ENCODE measurements around the gene NUP93. TPM values are rescaled to one million over a fixed set of nuclear protein-coding genes. Genes with fewer than 3 reads are reported as not detected.

NUP93 gene
- polyA plus RNA-seq, 1 of the 3 experiments (the other 2 are of a cell fraction): 43.1 TPM

DNA sequence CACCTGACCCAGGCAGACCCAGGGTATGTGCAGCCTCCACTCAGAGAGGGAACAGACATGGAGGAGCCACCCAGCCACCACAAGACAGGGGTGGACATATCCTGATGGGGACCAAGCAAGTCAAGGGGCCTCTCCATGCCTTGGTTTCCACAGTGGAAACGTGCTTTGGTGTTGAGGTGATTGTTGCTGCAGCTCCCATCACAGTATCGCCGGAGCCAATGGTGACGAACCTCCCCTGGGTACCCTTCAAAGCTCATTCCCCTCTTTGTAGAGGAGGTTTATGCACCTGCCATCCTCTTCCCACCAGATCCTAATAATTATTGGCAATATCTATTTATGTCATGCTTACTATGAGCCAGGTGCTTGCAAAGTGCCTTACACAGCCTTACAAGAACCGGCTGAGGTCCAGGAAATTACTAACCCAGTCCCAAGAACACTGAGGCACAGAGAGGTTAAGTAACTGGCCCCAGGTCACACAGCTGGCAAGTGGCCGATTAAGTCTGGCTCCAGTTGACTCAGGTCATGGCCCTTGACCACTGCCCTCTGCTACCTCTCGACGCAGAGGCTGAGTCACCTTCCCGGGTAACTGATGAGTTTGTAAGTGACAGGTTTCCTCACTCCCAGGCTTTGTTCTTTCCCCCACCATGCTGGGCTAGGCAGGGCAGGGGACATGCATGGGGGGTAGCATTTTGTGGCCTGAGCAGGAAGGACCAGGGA lies 155.7 kb downstream of the NUP93 start:
- Histone ChIP-seq H3K36me3 (replicated peaks in 1 of 2; ENCODE audit: control insufficient read depth in 1 of 2, insufficient read depth in 2 of 2, low read length in 1 of 2) (no peaks in the 10 kb centered on the region), H2AFZ (ENCODE audit: low read depth) (no peak overlapping the region), H3F3A (replicated peaks; ENCODE audit: insufficient read depth) (no peaks in the 10 kb centered on the region), H4K20me1 (ENCODE audit: insufficient read depth) (no peaks in the 10 kb centered on the region), H3K27me3 (ENCODE audit: insufficient read depth) (no peaks in the 10 kb centered on the region), H3K4me1 (ENCODE audit: control insufficient read depth in 1 of 2, insufficient read depth in 2 of 2, low read depth in 1 of 2, low read length in 1 of 2) (no peaks in the 10 kb centered on the region), H3K4me3 (ENCODE audit: low read depth in 2 of 2, low read length in 1 of 2) (no peak overlapping the region), H3K4me2 (no peak overlapping the region), H3K9me3 (no peaks in the 10 kb centered on the region), H3K9me2 (no peaks in the 10 kb centered on the region), H3K79me2 (ENCODE audit: insufficient read depth) (no peaks in the 10 kb centered on the region), H3K27ac (ENCODE audit: low read depth in 2 of 2, low read length in 1 of 2) (no peak overlapping the region), H3K9ac (no peak overlapping the region)
- CTCF ChIA-PET: no interaction called here
- TF ChIP-seq NRF1 (IDR thresholded peaks at IDR 0.05; ENCODE audit: low read depth, low read length) (no peak), RAD21 (IDR thresholded peaks at IDR 0.05; ENCODE audit: low read length) (no peak), FOXJ3 (CRISPR knock-in tag; IDR thresholded peaks at IDR 0.05) (no peak), RXRA (IDR thresholded peaks at IDR 0.05; ENCODE audit: borderline replicate concordance, low read depth) (no peak), GATA2 (CRISPR knock-in tag; IDR thresholded peaks at IDR 0.05) (no peak), ELF1 (IDR thresholded peaks at IDR 0.05) (no peak), NFIC (IDR thresholded peaks at IDR 0.05; ENCODE audit: borderline replicate concordance) (no peak), MXI1 (IDR thresholded peaks at IDR 0.05; ENCODE audit: low read depth, low read length) (no peak), CTCF (IDR thresholded peaks at IDR 0.05) (no peak), TEAD4 (IDR thresholded peaks at IDR 0.05; ENCODE audit: borderline replicate concordance, insufficient read depth) (no peak)
- TF ChIP-seq, protein P1, sequence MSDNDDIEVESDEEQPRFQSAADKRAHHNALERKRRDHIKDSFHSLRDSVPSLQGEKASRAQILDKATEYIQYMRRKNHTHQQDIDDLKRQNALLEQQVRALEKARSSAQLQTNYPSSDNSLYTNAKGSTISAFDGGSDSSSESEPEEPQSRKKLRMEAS (IDR thresholded peaks at IDR 0.05; ENCODE audit: low read depth): no peak
- TF ChIP-seq, protein P2, sequence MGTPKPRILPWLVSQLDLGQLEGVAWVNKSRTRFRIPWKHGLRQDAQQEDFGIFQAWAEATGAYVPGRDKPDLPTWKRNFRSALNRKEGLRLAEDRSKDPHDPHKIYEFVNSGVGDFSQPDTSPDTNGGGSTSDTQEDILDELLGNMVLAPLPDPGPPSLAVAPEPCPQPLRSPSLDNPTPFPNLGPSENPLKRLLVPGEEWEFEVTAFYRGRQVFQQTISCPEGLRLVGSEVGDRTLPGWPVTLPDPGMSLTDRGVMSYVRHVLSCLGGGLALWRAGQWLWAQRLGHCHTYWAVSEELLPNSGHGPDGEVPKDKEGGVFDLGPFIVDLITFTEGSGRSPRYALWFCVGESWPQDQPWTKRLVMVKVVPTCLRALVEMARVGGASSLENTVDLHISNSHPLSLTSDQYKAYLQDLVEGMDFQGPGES (IDR thresholded peaks at IDR 0.05; ENCODE audit: low read depth, low read length): no peak
- 68% methylated on average over 8 of the region's 9 CpGs for WGBS (ENCODE audit: low lambda C conversion rate)
- POLR2A ChIA-PET: no interaction called here
- DNase-seq: no peak

DNA sequence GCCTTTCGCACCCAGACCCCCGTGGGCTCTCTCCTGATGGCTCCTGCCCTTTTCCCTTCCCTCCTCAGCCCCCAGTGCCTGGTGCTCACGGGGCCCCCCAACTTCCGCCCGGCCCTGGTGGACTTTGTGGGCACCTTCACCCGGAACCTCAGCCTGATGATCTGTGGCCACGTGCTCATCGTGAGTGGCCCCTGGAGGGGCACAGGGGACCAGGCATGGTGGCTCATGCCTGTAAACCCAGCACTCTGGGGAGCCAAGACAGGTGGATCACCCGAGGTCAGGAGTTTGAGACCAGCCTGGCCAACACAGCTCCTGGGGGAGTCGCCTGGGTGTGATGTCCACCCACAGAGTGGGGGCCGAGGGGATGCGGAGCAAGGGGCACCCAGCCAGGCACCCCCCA lies 156.4 kb downstream of the NUP93 start:
- DNase-seq: no peak
- WGBS (ENCODE audit: low lambda C conversion rate): 73% methylated on average over 8 of the region's 12 CpGs
- H3K9me3 ChIP-seq: no peaks in the 10 kb centered on the region
- no peaks in the 10 kb centered on the region for H3F3A ChIP-seq (replicated peaks; ENCODE audit: insufficient read depth)
- H3K27ac ChIP-seq (ENCODE audit: low read depth in 2 of 2, low read length in 1 of 2): no peak overlapping the region
- H3K4me2 ChIP-seq: no peak overlapping the region
- no peaks in the 10 kb centered on the region for H3K36me3 ChIP-seq (replicated peaks in 1 of 2; ENCODE audit: control insufficient read depth in 1 of 2, insufficient read depth in 2 of 2, low read length in 1 of 2)
- H3K79me2 ChIP-seq (ENCODE audit: insufficient read depth): no peaks in the 10 kb centered on the region
- H3K4me1 ChIP-seq (ENCODE audit: control insufficient read depth in 1 of 2, insufficient read depth in 2 of 2, low read depth in 1 of 2, low read length in 1 of 2): no peaks in the 10 kb centered on the region
- no peaks in the 10 kb centered on the region for H4K20me1 ChIP-seq (ENCODE audit: insufficient read depth)
- H3K4me3 ChIP-seq (ENCODE audit: low read depth in 2 of 2, low read length in 1 of 2): no peak overlapping the region
- CTCF ChIA-PET: no interaction called here
- H2AFZ ChIP-seq (ENCODE audit: low read depth): no peak overlapping the region
- H3K27me3 ChIP-seq (ENCODE audit: insufficient read depth): no peaks in the 10 kb centered on the region
- no peak overlapping the region for H3K9ac ChIP-seq
- POLR2A ChIA-PET: no interaction called here
- TF ChIP-seq GATA2 (CRISPR knock-in tag; IDR thresholded peaks at IDR 0.05) (no peak), TAF1 (IDR thresholded peaks at IDR 0.05; ENCODE audit: borderline replicate concordance, low read depth, low read length) (no peak), MXI1 (IDR thresholded peaks at IDR 0.05; ENCODE audit: low read depth, low read length) (no peak), RAD21 (IDR thresholded peaks at IDR 0.05; ENCODE audit: low read length) (no peak), ELF1 (IDR thresholded peaks at IDR 0.05) (no peak), NFIC (IDR thresholded peaks at IDR 0.05; ENCODE audit: borderline replicate concordance) (no peak), FOXJ3 (CRISPR knock-in tag; IDR thresholded peaks at IDR 0.05) (no peak), GABPA (IDR thresholded peaks at IDR 0.05; ENCODE audit: low read depth) (no peak), TEAD4 (IDR thresholded peaks at IDR 0.05; ENCODE audit: borderline replicate concordance, insufficient read depth) (no peak), RFX5 (IDR thresholded peaks at IDR 0.05; ENCODE audit: low read length) (no peak)
- TF ChIP-seq, protein P2 (IDR thresholded peaks at IDR 0.05; ENCODE audit: low read depth, low read length): no peak
- TF ChIP-seq, protein P3, sequence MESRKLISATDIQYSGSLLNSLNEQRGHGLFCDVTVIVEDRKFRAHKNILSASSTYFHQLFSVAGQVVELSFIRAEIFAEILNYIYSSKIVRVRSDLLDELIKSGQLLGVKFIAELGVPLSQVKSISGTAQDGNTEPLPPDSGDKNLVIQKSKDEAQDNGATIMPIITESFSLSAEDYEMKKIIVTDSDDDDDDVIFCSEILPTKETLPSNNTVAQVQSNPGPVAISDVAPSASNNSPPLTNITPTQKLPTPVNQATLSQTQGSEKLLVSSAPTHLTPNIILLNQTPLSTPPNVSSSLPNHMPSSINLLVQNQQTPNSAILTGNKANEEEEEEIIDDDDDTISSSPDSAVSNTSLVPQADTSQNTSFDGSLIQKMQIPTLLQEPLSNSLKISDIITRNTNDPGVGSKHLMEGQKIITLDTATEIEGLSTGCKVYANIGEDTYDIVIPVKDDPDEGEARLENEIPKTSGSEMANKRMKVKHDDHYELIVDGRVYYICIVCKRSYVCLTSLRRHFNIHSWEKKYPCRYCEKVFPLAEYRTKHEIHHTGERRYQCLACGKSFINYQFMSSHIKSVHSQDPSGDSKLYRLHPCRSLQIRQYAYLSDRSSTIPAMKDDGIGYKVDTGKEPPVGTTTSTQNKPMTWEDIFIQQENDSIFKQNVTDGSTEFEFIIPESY (IDR thresholded peaks at IDR 0.05; ENCODE audit: borderline replicate concordance, low read depth): no peak
- TF ChIP-seq, protein P4, sequence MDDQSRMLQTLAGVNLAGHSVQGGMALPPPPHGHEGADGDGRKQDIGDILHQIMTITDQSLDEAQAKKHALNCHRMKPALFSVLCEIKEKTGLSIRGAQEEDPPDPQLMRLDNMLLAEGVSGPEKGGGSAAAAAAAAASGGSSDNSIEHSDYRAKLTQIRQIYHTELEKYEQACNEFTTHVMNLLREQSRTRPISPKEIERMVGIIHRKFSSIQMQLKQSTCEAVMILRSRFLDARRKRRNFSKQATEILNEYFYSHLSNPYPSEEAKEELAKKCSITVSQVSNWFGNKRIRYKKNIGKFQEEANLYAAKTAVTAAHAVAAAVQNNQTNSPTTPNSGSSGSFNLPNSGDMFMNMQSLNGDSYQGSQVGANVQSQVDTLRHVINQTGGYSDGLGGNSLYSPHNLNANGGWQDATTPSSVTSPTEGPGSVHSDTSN (IDR thresholded peaks at IDR 0.05): no peak
- no peaks in the 10 kb centered on the region for H3K9me2 ChIP-seq
